ENCODE results near the gene IL17RA. TPM values are rescaled to one million over a fixed set of nuclear protein-coding genes. Genes with fewer than 3 reads are reported as not detected.

The IL17RA gene
- total RNA-seq, 1 experiment from 2014 or later, result 7.1 TPM

GRCh38 chr22:17132112-17132511 is 47.3 kb downstream of the IL17RA start:
- Histone ChIP-seq H4K20me1 (ENCODE audit: insufficient read depth, low read depth, low read length) (no peaks in the 10 kb centered on the region; the same call in 1 of the 2 replicates), H3K9me2 (replicated peaks; ENCODE audit: insufficient read depth, low read length) (no peaks in the 10 kb centered on the region), H3K4me1 (ENCODE audit: low read length) (peaks cover 25% of the 10 kb centered on the region), H3K27ac (ENCODE audit: low read length) (0 out of 2 replicates have a peak overlapping the region, but pooled peaks have one; percentile 3), H3K27me3 (ENCODE audit: low read length) (no peaks in the 10 kb centered on the region), H2AFZ (ENCODE audit: low read length) (no peak overlapping the region), H3K79me2 (ENCODE audit: low read length) (no peaks in the 10 kb centered on the region), H3K9me3 (ENCODE audit: low read length) (no peaks in the 10 kb centered on the region), H3K4me3 (ENCODE audit: low read length) (peak overlapping the region; percentile 28; the same call in 1 of the 2 replicates), H3K36me3 (ENCODE audit: insufficient read depth, low read length) (no peaks in the 10 kb centered on the region), H3K4me2 (ENCODE audit: low read depth, low read length, poor library complexity, severe bottlenecking) (peak overlapping the region; percentile 57), H3K9ac (ENCODE audit: low read length) (no peak overlapping the region)
- peak; percentile 63 for DNase-seq

GRCh38 chr22:17133137-17133536 is 48.3 kb downstream of the IL17RA start:
- H2AFZ ChIP-seq (ENCODE audit: low read length), result no peak overlapping the region

DNA sequence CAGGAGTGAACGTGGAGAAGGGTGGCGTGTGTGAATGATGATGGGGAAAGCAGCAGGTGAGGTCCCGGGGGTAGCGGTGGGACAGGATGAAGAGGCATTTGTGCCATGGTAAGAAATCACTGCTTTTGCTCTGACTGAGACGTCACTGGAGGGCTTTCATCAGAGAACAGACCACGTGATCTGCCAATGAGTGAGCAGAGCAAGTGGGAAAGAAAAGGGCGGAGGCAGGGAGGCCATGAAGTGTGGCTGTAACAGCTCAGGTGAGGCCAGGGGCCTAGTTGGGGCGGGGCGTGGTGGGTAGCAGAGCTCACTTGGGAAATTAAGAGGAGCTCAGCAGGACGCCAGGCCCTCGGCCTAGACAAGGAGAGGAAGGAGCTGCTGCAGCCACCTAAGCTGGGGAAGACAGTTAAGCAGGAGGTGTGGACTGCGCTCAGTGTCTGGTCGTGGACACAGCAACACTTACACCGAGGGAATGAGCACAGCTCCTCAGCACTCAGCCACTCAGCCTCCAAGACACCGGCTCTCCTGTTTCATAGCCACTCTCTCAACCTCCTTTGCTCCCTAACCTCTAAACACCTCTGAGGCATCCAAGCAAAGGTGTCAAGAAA is 50.5 kb downstream of the IL17RA start:
- no peak overlapping the region for H2AFZ ChIP-seq (ENCODE audit: low read length)
- no peaks in the 10 kb centered on the region for H3K9me3 ChIP-seq (ENCODE audit: low read length)
- no peak overlapping the region for H3K9ac ChIP-seq (ENCODE audit: low read length)
- no peak overlapping the region for H3K27ac ChIP-seq (ENCODE audit: low read length)
- no peak overlapping the region for H3K4me3 ChIP-seq (ENCODE audit: low read length)
- no peak overlapping the region for H3K4me2 ChIP-seq (ENCODE audit: low read depth, low read length, poor library complexity, severe bottlenecking)
- no peaks in the 10 kb centered on the region for H3K9me2 ChIP-seq (replicated peaks; ENCODE audit: insufficient read depth, low read length)
- H3K79me2 ChIP-seq (ENCODE audit: low read length), result no peaks in the 10 kb centered on the region
- no peaks in the 10 kb centered on the region for H3K27me3 ChIP-seq (ENCODE audit: low read length)
- no peaks in the 10 kb centered on the region for H3K36me3 ChIP-seq (ENCODE audit: insufficient read depth, low read length)
- H3K4me1 ChIP-seq (ENCODE audit: low read length), result peaks cover 25% of the 10 kb centered on the region
- no peak for DNase-seq
- no peaks in the 10 kb centered on the region; the same call in 1 of the 2 replicates for H4K20me1 ChIP-seq (ENCODE audit: insufficient read depth, low read depth, low read length)

More at GRCh38 chr22:17133137-17133536, 48.3 kb downstream of the IL17RA start:
- Histone ChIP-seq H3K4me2 (ENCODE audit: low read depth, low read length, poor library complexity, severe bottlenecking) (peak overlapping the region; percentile 57), H3K9ac (ENCODE audit: low read length) (no peak overlapping the region), H3K9me3 (ENCODE audit: low read length) (no peaks in the 10 kb centered on the region), H3K27me3 (ENCODE audit: low read length) (no peaks in the 10 kb centered on the region), H3K27ac (ENCODE audit: low read length) (no peak overlapping the region), H3K79me2 (ENCODE audit: low read length) (no peaks in the 10 kb centered on the region), H4K20me1 (ENCODE audit: insufficient read depth, low read depth, low read length) (no peaks in the 10 kb centered on the region; the same call in 1 of the 2 replicates), H3K9me2 (replicated peaks; ENCODE audit: insufficient read depth, low read length) (no peaks in the 10 kb centered on the region), H3K4me1 (ENCODE audit: low read length) (peaks cover 25% of the 10 kb centered on the region), H3K36me3 (ENCODE audit: insufficient read depth, low read length) (no peaks in the 10 kb centered on the region), H3K4me3 (ENCODE audit: low read length) (no peak overlapping the region)
- no peak for DNase-seq

DNA sequence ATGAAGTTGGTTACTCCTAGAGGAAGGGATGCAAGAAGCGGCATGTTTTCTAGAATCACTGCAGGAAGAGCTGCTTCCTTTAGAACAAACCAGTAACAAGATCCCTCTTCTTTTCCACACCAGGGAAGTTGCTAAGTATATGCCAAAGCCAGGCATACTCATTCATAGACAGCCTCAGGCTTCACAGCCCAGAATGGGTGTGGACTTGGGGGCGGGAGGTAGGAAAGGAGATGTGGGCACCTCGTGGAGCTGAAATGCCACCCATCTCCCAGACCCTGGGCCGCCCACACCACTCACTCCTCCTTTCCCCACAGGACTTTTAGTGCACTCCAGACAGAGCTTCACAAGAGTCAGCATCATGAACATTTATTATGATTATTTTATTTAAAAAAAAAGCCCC is 52.4 kb downstream of the IL17RA start:
- no peaks in the 10 kb centered on the region for H3K9me2 ChIP-seq (replicated peaks; ENCODE audit: insufficient read depth, low read length)

DNA sequence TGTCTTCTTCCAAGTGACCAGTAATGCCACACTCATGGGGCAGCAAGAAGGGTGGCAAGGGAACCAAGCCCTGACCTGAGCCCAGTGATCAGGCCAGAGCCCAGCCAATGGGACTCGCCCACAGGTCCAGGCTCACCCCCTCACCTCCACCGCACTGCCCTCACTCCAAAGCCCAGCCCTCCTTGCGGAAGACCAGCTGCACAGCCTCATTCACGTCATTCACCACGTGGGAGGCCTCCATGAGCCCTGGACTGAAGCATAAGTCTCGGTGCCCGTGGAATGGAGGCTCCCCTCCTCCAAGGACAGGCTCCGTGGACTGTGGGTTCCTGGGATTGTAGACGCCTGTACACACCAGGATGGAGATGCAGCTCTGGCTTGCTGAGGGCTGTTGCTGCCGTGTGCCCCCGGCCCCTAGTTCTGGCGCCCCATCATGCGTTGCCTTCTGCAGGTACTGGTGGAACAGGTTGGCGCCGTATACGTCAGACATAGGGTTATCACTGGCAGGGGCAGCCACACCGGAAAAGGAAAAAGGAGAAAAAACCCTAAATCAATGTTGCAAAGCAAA is 53.1 kb downstream of the IL17RA start:
- H3K9me3 ChIP-seq (ENCODE audit: low read length), result no peaks in the 10 kb centered on the region
- no peak overlapping the region for H3K4me2 ChIP-seq (ENCODE audit: low read depth, low read length, poor library complexity, severe bottlenecking)

More for the DNA sequence above, 52.4 kb downstream of the IL17RA start:
- Histone ChIP-seq H3K9me3 (ENCODE audit: low read length) (no peaks in the 10 kb centered on the region), H3K36me3 (ENCODE audit: insufficient read depth, low read length) (peaks cover 3% of the 10 kb centered on the region; the same call in 1 of the 2 replicates), H3K4me3 (ENCODE audit: low read length) (no peak overlapping the region), H3K4me2 (ENCODE audit: low read depth, low read length, poor library complexity, severe bottlenecking) (no peak overlapping the region), H4K20me1 (ENCODE audit: insufficient read depth, low read depth, low read length) (no peaks in the 10 kb centered on the region), H3K79me2 (ENCODE audit: low read length) (no peaks in the 10 kb centered on the region), H3K9ac (ENCODE audit: low read length) (no peak overlapping the region), H2AFZ (ENCODE audit: low read length) (no peak overlapping the region), H3K4me1 (ENCODE audit: low read length) (peaks cover 15% of the 10 kb centered on the region), H3K27me3 (ENCODE audit: low read length) (no peaks in the 10 kb centered on the region), H3K27ac (ENCODE audit: low read length) (no peak overlapping the region)
- DNase-seq, result no peak

DNA sequence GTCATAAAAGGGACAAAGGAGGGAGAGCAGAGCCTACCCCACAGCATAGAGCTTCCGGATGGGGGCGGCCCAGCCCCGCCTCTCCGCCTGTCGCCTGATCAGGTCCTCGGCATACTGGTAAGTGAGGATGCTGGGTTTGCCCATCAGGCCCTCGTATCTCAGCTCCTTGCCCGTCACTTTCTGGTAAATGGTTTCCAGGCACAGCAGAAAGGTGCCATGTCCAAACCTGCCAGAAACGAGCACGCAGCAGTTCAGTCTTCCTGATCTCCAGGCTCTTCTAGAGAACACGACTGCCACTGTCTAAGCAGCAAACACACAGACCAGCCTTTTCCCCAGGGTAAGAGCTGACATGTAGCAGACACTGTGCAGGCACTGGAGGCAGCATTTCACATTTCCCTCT is 53.7 kb downstream of the IL17RA start:
- Histone ChIP-seq H3K27me3 (ENCODE audit: low read length) (no peaks in the 10 kb centered on the region), H4K20me1 (ENCODE audit: insufficient read depth, low read depth, low read length) (0 out of 2 replicates have a peak, but pooled peaks cover 4% of the 10 kb centered on the region), H2AFZ (ENCODE audit: low read length) (no peak overlapping the region), H3K9ac (ENCODE audit: low read length) (no peak overlapping the region), H3K4me3 (ENCODE audit: low read length) (no peak overlapping the region), H3K27ac (ENCODE audit: low read length) (no peak overlapping the region), H3K9me3 (ENCODE audit: low read length) (no peaks in the 10 kb centered on the region), H3K4me2 (ENCODE audit: low read depth, low read length, poor library complexity, severe bottlenecking) (no peak overlapping the region), H3K9me2 (replicated peaks; ENCODE audit: insufficient read depth, low read length) (no peaks in the 10 kb centered on the region), H3K36me3 (ENCODE audit: insufficient read depth, low read length) (peaks cover 7% of the 10 kb centered on the region), H3K79me2 (ENCODE audit: low read length) (no peaks in the 10 kb centered on the region), H3K4me1 (ENCODE audit: low read length) (peaks cover 1% of the 10 kb centered on the region)
- DNase-seq, result no peak

More for the DNA sequence above, 53.1 kb downstream of the IL17RA start:
- H2AFZ ChIP-seq (ENCODE audit: low read length), result no peak overlapping the region
- no peaks in the 10 kb centered on the region for H4K20me1 ChIP-seq (ENCODE audit: insufficient read depth, low read depth, low read length)
- no peak overlapping the region for H3K27ac ChIP-seq (ENCODE audit: low read length)
- H3K36me3 ChIP-seq (ENCODE audit: insufficient read depth, low read length), result peaks cover 3% of the 10 kb centered on the region; the same call in 1 of the 2 replicates
- H3K9ac ChIP-seq (ENCODE audit: low read length), result no peak overlapping the region
- no peaks in the 10 kb centered on the region for H3K9me2 ChIP-seq (replicated peaks; ENCODE audit: insufficient read depth, low read length)
- H3K4me1 ChIP-seq (ENCODE audit: low read length), result peaks cover 7% of the 10 kb centered on the region
- H3K4me3 ChIP-seq (ENCODE audit: low read length), result no peak overlapping the region
- no peak for DNase-seq
- no peaks in the 10 kb centered on the region for H3K27me3 ChIP-seq (ENCODE audit: low read length)
- no peaks in the 10 kb centered on the region for H3K79me2 ChIP-seq (ENCODE audit: low read length)

GRCh38 chr22:17140022-17140421 is 55.2 kb downstream of the IL17RA start:
- Histone ChIP-seq H3K36me3 (ENCODE audit: insufficient read depth, low read length) (peaks cover 10% of the 10 kb centered on the region), H3K4me2 (ENCODE audit: low read depth, low read length, poor library complexity, severe bottlenecking) (no peak overlapping the region), H3K4me3 (ENCODE audit: low read length) (no peak overlapping the region), H4K20me1 (ENCODE audit: insufficient read depth, low read depth, low read length) (0 out of 2 replicates have a peak, but pooled peaks cover 7% of the 10 kb centered on the region), H3K4me1 (ENCODE audit: low read length) (no peaks in the 10 kb centered on the region), H3K9me3 (ENCODE audit: low read length) (no peaks in the 10 kb centered on the region), H3K9me2 (replicated peaks; ENCODE audit: insufficient read depth, low read length) (no peaks in the 10 kb centered on the region), H3K27ac (ENCODE audit: low read length) (no peak overlapping the region), H2AFZ (ENCODE audit: low read length) (no peak overlapping the region), H3K27me3 (ENCODE audit: low read length) (no peaks in the 10 kb centered on the region), H3K79me2 (ENCODE audit: low read length) (no peaks in the 10 kb centered on the region), H3K9ac (ENCODE audit: low read length) (no peak overlapping the region)
- no peak for DNase-seq

GRCh38 chr22:17140826-17141766 is 56.3 kb downstream of the IL17RA start:
- Histone ChIP-seq H3K9ac (ENCODE audit: low read length) (no peak overlapping the region), H3K4me1 (ENCODE audit: low read length) (peaks cover 4% of the 10 kb centered on the region; the same call in 1 of the 2 replicates), H3K79me2 (ENCODE audit: low read length) (no peaks in the 10 kb centered on the region; the same call in 1 of the 2 replicates), H3K4me2 (ENCODE audit: low read depth, low read length, poor library complexity, severe bottlenecking) (no peak overlapping the region), H3K27ac (ENCODE audit: low read length) (no peak overlapping the region), H3K9me2 (replicated peaks; ENCODE audit: insufficient read depth, low read length) (no peaks in the 10 kb centered on the region), H4K20me1 (ENCODE audit: insufficient read depth, low read depth, low read length) (peaks cover 7% of the 10 kb centered on the region; the same call in 1 of the 2 replicates), H2AFZ (ENCODE audit: low read length) (no peak overlapping the region), H3K27me3 (ENCODE audit: low read length) (no peaks in the 10 kb centered on the region), H3K9me3 (ENCODE audit: low read length) (no peaks in the 10 kb centered on the region), H3K4me3 (ENCODE audit: low read length) (no peak overlapping the region), H3K36me3 (ENCODE audit: insufficient read depth, low read length) (peaks cover 10% of the 10 kb centered on the region)
- DNase-seq, result no peak

Measured in Karpas-422 (cell line).